ENCODE data around the gene CEP20. TPM values are rescaled to one million over a fixed set of nuclear protein-coding genes. Genes with fewer than 3 reads are reported as not detected.

Gene CEP20
- total RNA-seq, 1 experiment from 2014 or later, result 36.9 TPM

- H3K4me2 ChIP-seq (ENCODE audit: insufficient read depth, insufficient read length, low read length), result no peak overlapping the region
- no peak overlapping the region for H4K5ac ChIP-seq (ENCODE audit: insufficient read length, low read depth, low read length)
- no peaks in the 10 kb centered on the region for H3K9me3 ChIP-seq (ENCODE audit: control insufficient read depth, low read depth, low read length)
- H3K27me3 Mint-ChIP-seq (ENCODE audit: low read depth), result no peaks in the 10 kb centered on the region; the same call in 1 of the 2 replicates
- no peak overlapping the region for H2AFZ ChIP-seq (ENCODE audit: low read length)
- H3K14ac ChIP-seq (ENCODE audit: insufficient read depth, low read length), result no peak overlapping the region
- no peaks in the 10 kb centered on the region for H3K27me3 ChIP-seq (ENCODE audit: insufficient read depth, low read length)
- no peak overlapping the region for H3K27ac Mint-ChIP-seq
- H3K9ac ChIP-seq (ENCODE audit: extremely low read depth, insufficient read length, low read length), result no peak overlapping the region
- no peak overlapping the region for H4K91ac ChIP-seq (ENCODE audit: insufficient read length, low read depth, low read length)
- no peak for TF ChIP-seq CTCF (conservative IDR thresholded peaks at IDR 0.05)
- H2BK120ac ChIP-seq (ENCODE audit: low read depth, low read length, poor library complexity, severe bottlenecking), result no peak overlapping the region
- H3K27ac ChIP-seq (ENCODE audit: insufficient read length, low read depth, low read length), result no peak overlapping the region
- H3K79me2 ChIP-seq (ENCODE audit: insufficient read depth, low read length), result no peaks in the 10 kb centered on the region
- no peaks in the 10 kb centered on the region for H3K4me1 ChIP-seq (ENCODE audit: insufficient read depth, low read length)
- no peak overlapping the region for H3K56ac ChIP-seq (ENCODE audit: insufficient read length, low read depth, low read length)
- H3K9me3 Mint-ChIP-seq, result peaks cover 0 to 5% of the 10 kb centered on the region in 2 experiments; a peak in 2 of 5 replicates
- no peaks in the 10 kb centered on the region for H3K36me3 Mint-ChIP-seq (ENCODE audit: insufficient read depth in 1 of 3, low read depth in 3 of 3)
- H4K20me1 ChIP-seq (ENCODE audit: control insufficient read depth, insufficient read depth, insufficient read length), result no peaks in the 10 kb centered on the region
- no peak overlapping the region for H3T11ph ChIP-seq (ENCODE audit: low read length)
- H2BK5ac ChIP-seq (ENCODE audit: insufficient read length, low read length), result no peak overlapping the region
- no peaks in the 10 kb centered on the region for H3K79me1 ChIP-seq (ENCODE audit: insufficient read depth, low read depth, low read length, poor library complexity, severe bottlenecking)
- WGBS (ENCODE audit: extremely low coverage, insufficient read length, low lambda C conversion rate), result no CpG with 5 or more reads among the region's 6 CpGs
- no peak overlapping the region for H3K4me3 Mint-ChIP-seq
- no peak overlapping the region for H2BK12ac ChIP-seq (ENCODE audit: insufficient read length, low read depth, low read length)
- no peaks in the 10 kb centered on the region for H3K4me1 Mint-ChIP-seq
- no peak overlapping the region for H2AK5ac ChIP-seq (ENCODE audit: insufficient read length, low read length)
- H3K23ac ChIP-seq (ENCODE audit: insufficient read length, low read depth, low read length), result no peak overlapping the region
- no peaks in the 10 kb centered on the region for H3K23me2 ChIP-seq (ENCODE audit: insufficient read length, low read depth, low read length, poor library complexity, severe bottlenecking)
- H2BK15ac ChIP-seq (ENCODE audit: low read depth, low read length), result no peak overlapping the region
- no peak overlapping the region for H3K4ac ChIP-seq (ENCODE audit: low read depth, low read length)
- H3K18ac ChIP-seq (ENCODE audit: insufficient read length, low read depth, low read length), result no peak overlapping the region
- H4K8ac ChIP-seq (replicated peaks; ENCODE audit: insufficient read length, low read depth, low read length), result no peak overlapping the region
- H2BK20ac ChIP-seq (ENCODE audit: low read depth, low read length, poor library complexity, severe bottlenecking), result no peak overlapping the region
- no peak for DNase-seq
Observed at GRCh38 chr16:15932939-15933338, 44.5 kb upstream of the CEP20 start.
